B cell (primary cell): Measurements from ENCODE around the gene CHRNA4.

Experiments
- EZH2 ChIP-seq: IDR thresholded peaks from 2 replicates; pipeline ENCODE4 v1.6.1; 2012; ENCODE audit warnings: borderline replicate concordance, low read depth, mild to moderate bottlenecking, moderate library complexity, low read length; ENCODE audit not compliant: insufficient read depth, poor library complexity, severe bottlenecking
- TF ChIP-seq, protein P1 (sequence below): fragments of 200-600 bp; IDR thresholded peaks from one replicate; pipeline ENCODE4 v1.8.0; 2022; ENCODE audit warnings: antibody characterized with exemption, mild to moderate bottlenecking

DNA sequence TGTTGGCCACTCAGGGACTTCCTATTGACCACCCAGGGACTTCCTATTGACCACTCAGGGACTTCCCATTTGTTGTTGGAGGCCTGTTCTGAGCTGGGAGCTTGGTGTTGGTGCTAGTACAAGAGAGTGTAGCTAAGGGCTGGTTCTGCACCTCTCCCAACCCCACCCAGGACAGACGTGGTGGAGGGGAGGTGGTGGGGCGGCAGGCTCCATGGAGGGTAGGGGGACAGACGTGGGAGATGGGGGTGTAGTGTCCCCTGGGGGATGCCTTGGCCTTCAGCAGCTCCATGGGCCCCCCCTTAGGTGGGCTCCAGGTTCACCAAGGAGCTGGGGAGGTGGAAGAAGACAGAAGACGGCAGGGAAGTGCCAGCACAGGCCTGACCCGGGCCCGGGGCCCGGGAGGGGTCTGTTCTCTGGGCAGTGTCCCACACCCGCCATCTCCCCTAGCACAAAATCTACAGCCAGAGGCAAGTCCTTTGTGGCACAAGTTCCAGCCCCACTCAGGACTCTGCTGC is 33.9 kb downstream of the CHRNA4 start:
- TF ChIP-seq, protein P1, sequence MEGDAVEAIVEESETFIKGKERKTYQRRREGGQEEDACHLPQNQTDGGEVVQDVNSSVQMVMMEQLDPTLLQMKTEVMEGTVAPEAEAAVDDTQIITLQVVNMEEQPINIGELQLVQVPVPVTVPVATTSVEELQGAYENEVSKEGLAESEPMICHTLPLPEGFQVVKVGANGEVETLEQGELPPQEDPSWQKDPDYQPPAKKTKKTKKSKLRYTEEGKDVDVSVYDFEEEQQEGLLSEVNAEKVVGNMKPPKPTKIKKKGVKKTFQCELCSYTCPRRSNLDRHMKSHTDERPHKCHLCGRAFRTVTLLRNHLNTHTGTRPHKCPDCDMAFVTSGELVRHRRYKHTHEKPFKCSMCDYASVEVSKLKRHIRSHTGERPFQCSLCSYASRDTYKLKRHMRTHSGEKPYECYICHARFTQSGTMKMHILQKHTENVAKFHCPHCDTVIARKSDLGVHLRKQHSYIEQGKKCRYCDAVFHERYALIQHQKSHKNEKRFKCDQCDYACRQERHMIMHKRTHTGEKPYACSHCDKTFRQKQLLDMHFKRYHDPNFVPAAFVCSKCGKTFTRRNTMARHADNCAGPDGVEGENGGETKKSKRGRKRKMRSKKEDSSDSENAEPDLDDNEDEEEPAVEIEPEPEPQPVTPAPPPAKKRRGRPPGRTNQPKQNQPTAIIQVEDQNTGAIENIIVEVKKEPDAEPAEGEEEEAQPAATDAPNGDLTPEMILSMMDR, result no peak
- TF ChIP-seq EZH2, result no peak
